Fibroblast of lung (primary cell): Measurements from ENCODE around the gene EXOC3L2. TPM values are rescaled to one million over a fixed set of nuclear protein-coding genes. Genes with fewer than 3 reads are reported as not detected.

Experiments
- DNase-seq, 2 donors: peaks; one replicate each; pipeline versions ENCODE4 v3.0.0 to v3.0.0-alpha.2; 2010; ENCODE audit warnings: low read depth in 2 of 2
- H2AFZ ChIP-seq: 2 replicates; pipeline ENCODE4 v1.5.1; 2012; ENCODE audit warnings: low read length, control low read depth, inconsistent platforms
- H3K27ac ChIP-seq: 2 replicates; pipeline ENCODE4 v1.5.1; 2011; ENCODE audit warnings: low read length, control low read depth; ENCODE audit not compliant: insufficient read depth
- H3K27me3 ChIP-seq: 2 replicates; pipeline ENCODE4 v1.5.1; 2011; ENCODE audit warnings: mild to moderate bottlenecking, low read length; ENCODE audit not compliant: control insufficient read depth, insufficient read depth
- H3K36me3 ChIP-seq: 2 replicates; pipeline ENCODE4 v1.5.1; 2011; ENCODE audit warnings: low read length; ENCODE audit not compliant: control insufficient read depth, insufficient read depth
- H3K4me1 ChIP-seq: 2 replicates; pipeline ENCODE4 v1.5.1; 2011; ENCODE audit warnings: low read length; ENCODE audit not compliant: control insufficient read depth, insufficient read depth; ENCODE audit errors: extremely low read depth
- H3K4me2 ChIP-seq: 2 replicates; pipeline ENCODE4 v1.5.1; 2011; ENCODE audit warnings: low read length, control low read depth; ENCODE audit not compliant: insufficient read depth; ENCODE audit errors: extremely low read depth
- H3K4me3 ChIP-seq, 4 experiments: fragments of 200-600 bp in 1 of 4; sonication (generic) in 1 of 4; replicated peaks in 1 of 4; 2 replicates each; pipeline ENCODE4 v1.5.1; 2011 to 2016; ENCODE audit warnings: low read length in 4 of 4, low read depth in 3 of 4, mild to moderate bottlenecking in 3 of 4, control low read depth in 2 of 4, inconsistent platforms in 1 of 4, mixed read lengths in 1 of 4; ENCODE audit not compliant: insufficient read depth in 1 of 4; ENCODE audit errors: control extremely low read depth in 1 of 4
- H3K79me2 ChIP-seq: 2 replicates; pipeline ENCODE4 v1.5.1; 2012; ENCODE audit warnings: mild to moderate bottlenecking, low read length, inconsistent platforms; ENCODE audit not compliant: control insufficient read depth, insufficient read depth
- H3K9ac ChIP-seq: 2 replicates; pipeline ENCODE4 v1.5.1; 2011; ENCODE audit warnings: mild to moderate bottlenecking, low read length, control low read depth; ENCODE audit not compliant: insufficient read depth
- H3K9me3 ChIP-seq: 2 replicates; pipeline ENCODE4 v1.5.1; 2012; ENCODE audit warnings: low read depth, low read length; ENCODE audit not compliant: control insufficient read depth, insufficient read depth
- H4K20me1 ChIP-seq: 2 replicates; pipeline ENCODE4 v1.5.1; 2011; ENCODE audit warnings: low read length; ENCODE audit not compliant: control insufficient read depth, insufficient read depth; ENCODE audit errors: extremely low read depth
- EZH2 ChIP-seq: IDR thresholded peaks from 2 replicates; pipeline ENCODE4 v1.5.1; 2012; ENCODE audit warnings: low read length, control low read depth, mild to moderate bottlenecking; ENCODE audit errors: missing control alignments
- polyA plus RNA-seq, 2 donors: library from polyadenylated mRNA; depleted of rRNA in 1 of 2; stranded (reverse) in 1 of 2; unstranded in 1 of 2; fragments of >200 nt; gene quantifications; 2 replicates each; pipeline ENCODE4 v1.2.1, GENCODE V29; 2011 to 2012; ENCODE audit warnings: missing spikeins in 1 of 2
- total RNA-seq: library from RNA; depleted of rRNA; stranded (reverse); fragments of >200 nt; gene quantifications from 2 replicates; pipeline ENCODE4 v1.2.1, GENCODE V29; 2014
- TF ChIP-seq, protein P1 (sequence below), 2 donors: IDR thresholded peaks in 1 of 2; conservative IDR thresholded peaks in 1 of 2; 1 replicate in 1 of 2; 2 replicates in 1 of 2; pipeline ENCODE4 v1.5.1; 2011 to 2012; ENCODE audit warnings: low read length in 2 of 2, control low read depth in 1 of 2, inconsistent platforms in 1 of 2, low read depth in 1 of 2, mild to moderate bottlenecking in 1 of 2

EXOC3L2 gene
- total and polyA plus RNA-seq, 2 donors (not counting 1 experiment from before 2014, with no cell fraction given) = not detected

DNA sequence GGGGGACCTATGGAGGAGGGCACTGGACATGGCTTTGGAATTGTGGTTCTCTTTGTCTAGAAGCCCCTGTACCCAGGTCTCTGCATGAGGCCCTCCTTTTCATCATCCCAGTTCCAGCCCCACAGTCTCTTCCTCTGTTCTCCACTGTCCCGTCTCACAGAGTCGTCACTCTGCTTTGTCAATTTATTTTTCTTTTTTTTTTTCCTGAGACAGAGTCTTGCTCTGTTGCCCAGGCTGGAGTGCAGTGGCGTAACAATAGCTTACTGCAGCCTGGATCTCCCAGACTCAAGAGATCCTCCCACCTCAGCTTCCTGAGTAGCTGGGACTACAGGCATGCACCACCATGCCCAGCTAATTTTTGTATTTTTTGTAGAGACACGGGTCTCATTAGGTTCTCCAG is 619 bp upstream of the EXOC3L2 start:
- no peak for DNase-seq
- no peak overlapping the region for H3K27ac ChIP-seq
- no peaks in the 10 kb centered on the region for H3K27me3 ChIP-seq
- H3K9me3 ChIP-seq = no peaks in the 10 kb centered on the region
- H2AFZ ChIP-seq = no peak overlapping the region
- H3K4me3 ChIP-seq = no peak overlapping the region
- no peak overlapping the region for H3K9ac ChIP-seq
- no peaks in the 10 kb centered on the region for H3K36me3 ChIP-seq
- H3K4me2 ChIP-seq = no peak overlapping the region
- H4K20me1 ChIP-seq = no peaks in the 10 kb centered on the region
- H3K4me1 ChIP-seq = no peaks in the 10 kb centered on the region
- no peaks in the 10 kb centered on the region for H3K79me2 ChIP-seq
- TF ChIP-seq, protein P1, sequence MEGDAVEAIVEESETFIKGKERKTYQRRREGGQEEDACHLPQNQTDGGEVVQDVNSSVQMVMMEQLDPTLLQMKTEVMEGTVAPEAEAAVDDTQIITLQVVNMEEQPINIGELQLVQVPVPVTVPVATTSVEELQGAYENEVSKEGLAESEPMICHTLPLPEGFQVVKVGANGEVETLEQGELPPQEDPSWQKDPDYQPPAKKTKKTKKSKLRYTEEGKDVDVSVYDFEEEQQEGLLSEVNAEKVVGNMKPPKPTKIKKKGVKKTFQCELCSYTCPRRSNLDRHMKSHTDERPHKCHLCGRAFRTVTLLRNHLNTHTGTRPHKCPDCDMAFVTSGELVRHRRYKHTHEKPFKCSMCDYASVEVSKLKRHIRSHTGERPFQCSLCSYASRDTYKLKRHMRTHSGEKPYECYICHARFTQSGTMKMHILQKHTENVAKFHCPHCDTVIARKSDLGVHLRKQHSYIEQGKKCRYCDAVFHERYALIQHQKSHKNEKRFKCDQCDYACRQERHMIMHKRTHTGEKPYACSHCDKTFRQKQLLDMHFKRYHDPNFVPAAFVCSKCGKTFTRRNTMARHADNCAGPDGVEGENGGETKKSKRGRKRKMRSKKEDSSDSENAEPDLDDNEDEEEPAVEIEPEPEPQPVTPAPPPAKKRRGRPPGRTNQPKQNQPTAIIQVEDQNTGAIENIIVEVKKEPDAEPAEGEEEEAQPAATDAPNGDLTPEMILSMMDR (conservative IDR thresholded peaks at IDR 0.05 in 1 of 2, IDR thresholded peaks at IDR 0.05 in 1 of 2; ENCODE audit: low read depth in 1 of 2, low read length in 2 of 2) = no peak
- TF ChIP-seq EZH2 = no peak

DNA sequence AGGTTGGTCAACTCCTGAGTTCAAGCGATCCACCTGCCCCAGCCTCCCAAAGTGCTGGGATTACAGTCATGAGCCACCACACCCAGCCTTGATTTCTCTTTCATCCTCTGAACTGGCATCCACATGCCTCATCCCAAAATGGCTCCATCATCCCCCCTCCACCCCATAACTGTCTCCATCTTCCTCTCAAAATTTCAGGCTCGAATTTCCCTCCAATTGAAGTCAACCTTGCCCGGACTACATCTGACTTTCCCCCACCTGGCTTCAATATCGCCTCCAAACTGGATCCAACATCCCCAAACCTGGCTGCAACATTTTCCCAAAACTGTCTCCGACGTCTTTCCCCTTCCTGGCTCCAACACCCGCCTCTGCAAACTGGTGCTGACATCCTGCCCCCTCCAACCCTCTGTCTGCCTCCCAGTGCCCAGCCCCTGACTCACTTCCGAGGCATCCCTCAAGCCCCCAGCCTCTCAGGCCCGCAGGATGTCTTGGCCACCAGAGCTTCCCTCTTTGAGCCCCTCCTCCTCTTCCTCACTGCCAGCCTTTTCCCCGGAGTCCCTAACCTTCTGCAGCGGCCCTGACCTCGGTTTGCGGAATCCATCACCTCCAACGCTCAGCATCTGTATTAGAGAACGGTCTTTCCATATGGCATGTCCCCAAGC is 943 bp downstream of the EXOC3L2 start:
- H3K27me3 ChIP-seq = no peaks in the 10 kb centered on the region
- H2AFZ ChIP-seq = no peak overlapping the region
- H3K4me1 ChIP-seq = no peaks in the 10 kb centered on the region
- H3K4me3 ChIP-seq = no peak overlapping the region
- H3K4me2 ChIP-seq = no peak overlapping the region
- H3K36me3 ChIP-seq = no peaks in the 10 kb centered on the region
- no peak overlapping the region for H3K27ac ChIP-seq
- H3K9me3 ChIP-seq = no peaks in the 10 kb centered on the region
- H3K79me2 ChIP-seq = no peaks in the 10 kb centered on the region
- TF ChIP-seq, protein P1 (conservative IDR thresholded peaks at IDR 0.05 in 1 of 2, IDR thresholded peaks at IDR 0.05 in 1 of 2; ENCODE audit: low read depth in 1 of 2, low read length in 2 of 2) = no peak
- TF ChIP-seq EZH2 = no peak
- H3K9ac ChIP-seq = no peak overlapping the region
- no peaks in the 10 kb centered on the region for H4K20me1 ChIP-seq
- no peak for DNase-seq

DNA sequence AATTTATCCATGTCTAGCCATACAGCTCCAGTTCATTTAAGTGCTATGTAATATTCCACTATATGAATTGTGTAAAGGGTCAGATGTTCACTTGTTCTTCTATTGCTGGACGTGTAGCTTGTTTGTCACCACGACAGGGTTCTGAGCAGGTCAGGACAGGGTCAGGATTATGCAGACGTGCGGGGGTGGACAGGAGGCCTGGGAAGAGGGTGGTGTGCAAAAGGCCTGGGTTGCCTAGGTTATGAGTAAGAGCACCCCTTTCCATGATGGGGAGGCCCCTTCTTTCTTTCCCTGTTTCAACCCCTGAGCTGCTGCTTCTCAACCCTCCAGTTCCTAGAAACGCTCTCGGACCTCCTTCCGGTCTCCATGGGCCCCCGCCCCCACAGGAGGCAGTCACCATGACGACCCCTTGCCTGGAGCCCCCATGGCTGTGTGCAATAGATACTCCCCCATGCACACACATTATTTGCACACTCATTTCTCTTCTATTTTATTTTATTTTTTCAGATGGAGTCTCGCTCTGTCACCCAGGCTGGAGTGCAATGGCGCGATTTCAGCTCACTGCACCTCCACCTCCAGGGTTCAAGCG is 2.0 kb downstream of the EXOC3L2 start:
- no peaks in the 10 kb centered on the region for H3K4me1 ChIP-seq
- DNase-seq = no peak
- TF ChIP-seq EZH2 = no peak
- TF ChIP-seq, protein P1 (conservative IDR thresholded peaks at IDR 0.05 in 1 of 2, IDR thresholded peaks at IDR 0.05 in 1 of 2; ENCODE audit: low read depth in 1 of 2, low read length in 2 of 2) = no peak
- H3K4me2 ChIP-seq = no peak overlapping the region
- no peak overlapping the region for H2AFZ ChIP-seq
- H3K4me3 ChIP-seq = no peak overlapping the region
- no peaks in the 10 kb centered on the region for H3K27me3 ChIP-seq
- H4K20me1 ChIP-seq = no peaks in the 10 kb centered on the region
- H3K27ac ChIP-seq = no peak overlapping the region
- H3K9ac ChIP-seq = no peak overlapping the region
- H3K79me2 ChIP-seq = no peaks in the 10 kb centered on the region
- H3K36me3 ChIP-seq = no peaks in the 10 kb centered on the region
- no peaks in the 10 kb centered on the region for H3K9me3 ChIP-seq
